ENCODE results near the gene LEMD1. TPM values are rescaled to one million over a fixed set of nuclear protein-coding genes. Genes with fewer than 3 reads are reported as not detected.
A peak's percentile ranks its signal among the peaks of the same experiment; 100 is the strongest.

LEMD1 gene
- total RNA-seq, 1 donor = 0.36 TPM

DNA sequence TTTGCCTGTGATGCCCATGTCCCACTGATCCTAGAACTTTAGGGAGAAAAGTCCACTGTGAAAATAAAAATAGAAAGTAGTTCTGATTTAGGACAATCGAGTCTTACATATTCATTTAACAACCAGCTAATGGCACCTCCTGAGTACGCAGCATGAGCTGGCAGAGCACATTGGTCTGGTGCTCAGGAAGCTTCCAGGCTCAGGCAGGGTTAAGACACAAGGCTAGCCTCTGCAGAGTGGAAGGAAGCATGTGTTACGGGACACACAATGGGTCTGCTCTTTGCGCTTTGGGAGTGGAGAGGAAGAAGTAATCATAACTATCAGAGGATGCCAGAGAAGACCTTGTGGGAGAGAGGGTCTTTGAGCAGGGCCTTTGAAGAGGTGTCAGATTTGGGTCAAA lies 61.0 kb downstream of the LEMD1 start:
- DNase-seq (ENCODE audit: low read depth) = no peak
- H3K4me3 ChIP-seq (ENCODE audit: low read depth, low read length) = no peak overlapping the region
- TF ChIP-seq CTCF (IDR thresholded peaks at IDR 0.05; ENCODE audit: insufficient read depth, low read length) = no peak

GRCh38 chr1:205359771-205360565 lies 61.9 kb downstream of the LEMD1 start:
- no peak for DNase-seq (ENCODE audit: low read depth)
- H3K4me3 ChIP-seq (ENCODE audit: low read depth, low read length) = no peak overlapping the region
- no peak for TF ChIP-seq CTCF (IDR thresholded peaks at IDR 0.05; ENCODE audit: insufficient read depth, low read length)

GRCh38 chr1:205358579-205358978 lies 63.3 kb downstream of the LEMD1 start:
- no peak for TF ChIP-seq CTCF (IDR thresholded peaks at IDR 0.05; ENCODE audit: insufficient read depth, low read length)
- H3K4me3 ChIP-seq (ENCODE audit: low read depth, low read length) = no peak overlapping the region
- DNase-seq (ENCODE audit: low read depth) = no peak

DNA sequence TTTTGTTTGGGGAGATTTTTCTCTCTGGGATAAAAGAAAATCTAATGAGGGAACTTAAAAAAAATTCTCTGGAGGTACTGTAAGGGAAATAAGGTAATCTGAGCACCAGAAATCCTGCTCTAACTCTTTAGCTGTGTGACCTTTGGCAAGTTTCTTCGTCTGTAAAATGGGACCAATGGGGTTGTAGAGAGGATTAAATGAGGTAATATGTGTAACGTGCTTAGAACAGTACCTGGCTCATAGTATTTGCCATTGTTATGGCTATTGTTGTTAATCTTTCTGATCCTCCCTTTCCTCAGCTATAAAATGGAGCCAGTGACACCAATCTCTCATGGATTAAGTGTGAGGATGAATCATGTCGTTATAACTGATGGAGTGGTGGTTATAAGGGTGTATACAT lies 64.3 kb downstream of the LEMD1 start:
- no peak overlapping the region for H3K4me3 ChIP-seq (ENCODE audit: low read depth, low read length)
- DNase-seq (ENCODE audit: low read depth) = no peak
- TF ChIP-seq CTCF (IDR thresholded peaks at IDR 0.05; ENCODE audit: insufficient read depth, low read length) = no peak

DNA sequence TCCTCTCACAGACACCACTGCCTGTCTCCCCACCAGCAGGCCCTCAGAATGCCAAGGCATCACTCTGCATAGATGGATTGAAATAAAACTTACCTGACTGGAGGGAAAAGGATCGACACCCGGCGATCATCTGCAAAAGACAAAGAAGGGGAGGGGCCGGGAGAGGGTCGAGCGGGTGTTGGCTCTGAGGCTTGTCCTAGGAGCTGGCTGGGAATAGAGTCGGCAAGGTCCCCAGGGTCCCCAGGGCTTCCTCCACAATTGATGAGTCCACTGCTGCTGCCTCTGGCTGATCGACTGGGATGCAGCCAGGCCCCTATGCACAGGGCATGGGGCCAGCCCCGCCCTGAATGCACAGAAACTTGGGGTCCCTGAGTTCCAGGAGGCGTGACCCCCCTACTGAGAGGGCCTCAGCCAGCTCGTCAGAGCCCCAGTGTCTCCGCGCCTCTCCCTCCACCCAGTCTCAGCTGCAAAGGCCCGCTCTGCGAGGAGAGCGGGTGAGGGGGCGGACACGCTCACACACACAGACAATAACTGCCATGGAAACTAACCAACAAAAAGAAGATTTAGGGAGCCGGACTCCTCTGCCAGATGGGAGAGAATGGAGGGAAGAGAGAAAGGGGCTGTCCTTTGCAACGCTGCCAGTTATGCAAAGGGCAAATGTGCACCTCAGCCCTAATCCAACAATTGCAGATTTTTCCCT lies 65.3 kb downstream of the LEMD1 start, which contains the start of gene KLHDC8A:
Gene KLHDC8A (minus strand): TSS at position 483 of the 700 bp plus-strand sequence. CDS start 13,318 bp downstream, outside the sequence.
- TF ChIP-seq CTCF (IDR thresholded peaks at IDR 0.05; ENCODE audit: insufficient read depth, low read length) = no peak
- no peak for DNase-seq (ENCODE audit: low read depth)
- no peak within 1 kb of the TSS for H3K4me3 ChIP-seq (ENCODE audit: low read depth, low read length)

GRCh38 chr1:205355075-205355453 lies 66.8 kb downstream of the LEMD1 start:
- no peak for TF ChIP-seq CTCF (IDR thresholded peaks at IDR 0.05; ENCODE audit: insufficient read depth, low read length)
- peak; percentile 78 for DNase-seq (ENCODE audit: low read depth)
- H3K4me3 ChIP-seq (ENCODE audit: low read depth, low read length) = no peak overlapping the region
